Nucleus accumbens (tissue), 56 donors: ENCODE data around the gene RNF113B.

Experiments used
- DNase-seq, 56 donors: peaks; one replicate each; lab custom pipeline; 2025; lab: John Stamatoyannopoulos, UW

The RNF113B gene

GRCh38 chr13:98143601-98144026 lies 33.5 kb downstream of the RNF113B start:
- peak in 1 of 56 donors; percentile 17 for DNase-seq

GRCh38 chr13:98143157-98143553 lies 33.9 kb downstream of the RNF113B start:
- peak in 11 of 56 donors; percentile 16 to 63 (median 47) for DNase-seq

GRCh38 chr13:98142380-98143156 lies 34.5 kb downstream of the RNF113B start, which contains the start of gene FARP1:
FARP1 (plus strand) TSS chr13:98143094; CDS start chr13:98213243, 70,149 bp downstream.
- peak in 29 of 56 donors; percentile 7 to 71 (median 30) for DNase-seq

GRCh38 chr13:98141509-98142379 lies 35.3 kb downstream of the RNF113B start:
- DNase-seq: peak in 1 of 56 donors; percentile 21

GRCh38 chr13:98141091-98141490 lies 36.0 kb downstream of the RNF113B start:
- DNase-seq: no peak

- DNase-seq: no peak
Observed at GRCh38 chr13:98134901-98135300, 42.2 kb downstream of the RNF113B start.

- no peak for DNase-seq
Observed at GRCh38 chr13:98133946-98134345, 43.1 kb downstream of the RNF113B start.

- DNase-seq: no peak
Observed at GRCh38 chr13:98129059-98129746, 47.9 kb downstream of the RNF113B start.
